GM12878 (cell line): ENCODE measurements around the gene ARHGAP27. TPM values are rescaled to one million over a fixed set of nuclear protein-coding genes. Genes with fewer than 3 reads are reported as not detected.
"Not testable (repeated sequence)": the region's sequence is repeated elsewhere in the genome, so short reads cannot be mapped to it uniquely, and the experiment has no call there.

Experiments used
- ATAC-seq: fragments of 200-7000 bp; cut with Tn5 transposase; 3 replicates; pipeline ENCODE4 v1.9.1; 2020; ENCODE audit warnings: mild to moderate bottlenecking, moderate library complexity
- BruUV-seq: library from RNA; stranded (reverse); fragments of 400-500 nt; replicated peaks from 2 replicates; lab custom pipeline; 2021; lab: Mats Ljungman, UMichigan
- CTCF ChIA-PET: fragments of 300-600 bp; sonication (Branson Sonifier 250); formaldehyde crosslinking; extraction: SDS; loops from one replicate; lab custom pipeline; 2021; ENCODE audit warnings: inconsistent platforms; lab: Yijun Ruan, JAX
- POLR2A ChIA-PET: fragments of 350-600 bp; formaldehyde crosslinking; extraction: SDS; loops from one replicate; lab custom pipeline; 2021; ENCODE audit warnings: inconsistent platforms; lab: Charles Lee
- RAD21 ChIA-PET: fragments of 300-600 bp; sonication (Branson Sonifier 250); formaldehyde crosslinking; loops from one replicate; lab custom pipeline; 2023; ENCODE audit warnings: antibody characterized with exemption; ENCODE audit not compliant: unreplicated experiment; lab: Charles Lee
- SMC1A ChIA-PET: fragments of 300-600 bp; sonication (Branson Sonifier 250); formaldehyde crosslinking; loops from one replicate; lab custom pipeline; 2023; ENCODE audit not compliant: unreplicated experiment, uncharacterized antibody; lab: Charles Lee
- DNase-seq: peaks from one replicate; pipeline ENCODE4 v3.0.0-alpha.2; 2011; ENCODE audit warnings: low read depth, low spot score
- FAIRE-seq: peaks from 3 replicates; lab custom pipeline; 2011; peaks lifted over from hg19 to GRCh38; lab: Jason Lieb, UNC
- H2AFZ ChIP-seq: 2 replicates; pipeline ENCODE4 v1.6.0; 2011; ENCODE audit warnings: low read depth, low read length, control low read depth; ENCODE audit not compliant: control insufficient read depth
- H3K27ac ChIP-seq: 2 replicates; pipeline ENCODE4 v1.5.1; 2011; ENCODE audit warnings: control low read depth; ENCODE audit not compliant: control insufficient read depth, insufficient read depth
- H3K27me3 ChIP-seq, 2 experiments: replicated peaks in 1 of 2; 2 replicates each; pipeline versions ENCODE4 v1.6.0 to v1.6.1; 2011; ENCODE audit warnings: low read length in 1 of 2; ENCODE audit not compliant: control insufficient read depth in 2 of 2, insufficient read depth in 2 of 2
- H3K36me3 ChIP-seq, 2 experiments: 2 replicates each; pipeline ENCODE4 v1.5.1; 2011; ENCODE audit warnings: low read length in 1 of 2; ENCODE audit not compliant: control insufficient read depth in 2 of 2, insufficient read depth in 2 of 2
- H3K4me1 ChIP-seq: 2 replicates; pipeline ENCODE4 v1.6.1; 2011; ENCODE audit warnings: mild to moderate bottlenecking, low read length, moderate library complexity, mixed read lengths; ENCODE audit not compliant: control insufficient read depth, insufficient read depth
- H3K4me2 ChIP-seq: 2 replicates; pipeline ENCODE4 v1.6.0; 2011; ENCODE audit warnings: control low read depth; ENCODE audit not compliant: control insufficient read depth, insufficient read depth
- H3K4me3 ChIP-seq: fragments of 200-600 bp; sonication (generic); 2 replicates; pipeline ENCODE4 v1.5.1; 2016
- H3K79me2 ChIP-seq: 2 replicates; pipeline ENCODE4 v1.6.0; 2011; ENCODE audit warnings: low read length; ENCODE audit not compliant: control insufficient read depth, insufficient read depth
- H3K9ac ChIP-seq: 2 replicates; pipeline ENCODE4 v1.8.0; 2011; ENCODE audit warnings: low read length, control low read depth, mixed read lengths; ENCODE audit not compliant: control insufficient read depth, insufficient read depth
- H3K9me3 ChIP-seq: replicated peaks from 3 replicates; pipeline ENCODE4 v1.5.1; 2011; ENCODE audit warnings: mild to moderate bottlenecking, low read length; ENCODE audit not compliant: control insufficient read depth, insufficient read depth
- H4K20me1 ChIP-seq: 2 replicates; pipeline ENCODE4 v1.6.0; 2011; ENCODE audit not compliant: control insufficient read depth, insufficient read depth
- WGBS: methylation state at CpG from one replicate; pipeline ENCODE4 v1.1.6; 2016; ENCODE audit warnings: low lambda C conversion rate; ENCODE audit not compliant: insufficient replicate concordance, insufficient coverage; ENCODE audit errors: missing lambda C conversion rate; 5-methylcytosine and 5-hydroxymethylcytosine counted together
- in situ Hi-C: fragments of 300-500 bp; cut with MboI; formaldehyde crosslinking; loops from 9 replicates; pipeline ENCODE4 v1.14.3; 2018; ENCODE audit warnings: mixed read lengths
- intact Hi-C: fragments of 100-400 bp; cut with micrococcal nuclease; formaldehyde crosslinking; loops from one replicate; pipeline ENCODE4 v1.14.2; 2022; ENCODE audit not compliant: unreplicated experiment
- polyA plus RNA-seq, 11 experiments: library from polyadenylated mRNA; depleted of rRNA in 4 of 11; unstranded in 6 of 11; stranded (reverse) in 5 of 11; fragments of >200 nt; fragmentation: Nextera tagmentation in 4 of 11; fragmentation: Illumina TruSeq in 1 of 11; extraction: Ambion mirVana in 4 of 11; extraction: Trizol in 1 of 11; gene quantifications; 1 replicate in 1 of 11; 2 replicates in 10 of 11; pipeline versions ENCODE4 v1.2.1 to v1.2.3, GENCODE V29; 2011 to 2016; ENCODE audit warnings: inconsistent platforms in 2 of 11, missing spikeins in 2 of 11, low read depth in 1 of 11
- total RNA-seq, 4 experiments: library from RNA; depleted of rRNA in 3 of 4; stranded (reverse); fragments of >200 nt in 3 of 4; fragmentation: Illumina TruSeq in 1 of 4; extraction: Trizol in 1 of 4; gene quantifications; 2 replicates each; pipeline versions ENCODE4 v1.2.1 to v1.2.3, GENCODE V29; 2013 to 2021

The ARHGAP27 gene
- total and polyA plus RNA-seq, 10 of the 15 experiments (the other 5 are each of a cell fraction or from before 2014, with no cell fraction given) = 0.64 to 45.7 (median 17.7) TPM

DNA sequence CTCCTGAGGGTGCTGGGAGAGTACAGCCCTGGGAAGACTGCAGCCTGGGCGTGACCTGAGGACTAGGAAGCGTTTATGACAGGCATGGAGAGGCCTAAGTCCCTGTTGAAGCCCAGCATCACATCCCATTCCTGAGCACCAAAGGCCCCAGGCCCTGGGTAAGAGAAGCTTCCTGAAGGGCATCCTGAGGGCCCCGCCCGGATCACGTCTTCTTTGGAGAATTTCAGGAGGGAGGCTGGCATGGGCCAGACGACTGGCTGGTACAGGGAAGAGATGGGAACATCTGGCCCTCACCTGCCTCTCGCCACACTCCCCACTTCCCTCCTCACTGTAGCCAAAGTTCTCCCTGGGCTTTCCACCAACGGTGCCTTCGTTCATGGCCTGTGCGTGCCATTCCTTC lies 11.6 kb upstream of the ARHGAP27 start:
- FAIRE-seq, H3K4me2 ChIP-seq, H4K20me1 ChIP-seq, RAD21 ChIA-PET, SMC1A ChIA-PET, H3K9ac ChIP-seq, in situ Hi-C loops, H3K9me3 ChIP-seq, H2AFZ ChIP-seq, H3K36me3 ChIP-seq, BruUV-seq, DNase-seq, CTCF ChIA-PET, ATAC-seq, H3K4me3 ChIP-seq, POLR2A ChIA-PET, H3K27me3 ChIP-seq, intact Hi-C loops, H3K27ac ChIP-seq, H3K79me2 ChIP-seq: not testable (repeated sequence)
- 84% methylated on average over 9 of the region's 10 CpGs for WGBS
- peaks cover 18% of the 10 kb centered on the region for H3K4me1 ChIP-seq

DNA sequence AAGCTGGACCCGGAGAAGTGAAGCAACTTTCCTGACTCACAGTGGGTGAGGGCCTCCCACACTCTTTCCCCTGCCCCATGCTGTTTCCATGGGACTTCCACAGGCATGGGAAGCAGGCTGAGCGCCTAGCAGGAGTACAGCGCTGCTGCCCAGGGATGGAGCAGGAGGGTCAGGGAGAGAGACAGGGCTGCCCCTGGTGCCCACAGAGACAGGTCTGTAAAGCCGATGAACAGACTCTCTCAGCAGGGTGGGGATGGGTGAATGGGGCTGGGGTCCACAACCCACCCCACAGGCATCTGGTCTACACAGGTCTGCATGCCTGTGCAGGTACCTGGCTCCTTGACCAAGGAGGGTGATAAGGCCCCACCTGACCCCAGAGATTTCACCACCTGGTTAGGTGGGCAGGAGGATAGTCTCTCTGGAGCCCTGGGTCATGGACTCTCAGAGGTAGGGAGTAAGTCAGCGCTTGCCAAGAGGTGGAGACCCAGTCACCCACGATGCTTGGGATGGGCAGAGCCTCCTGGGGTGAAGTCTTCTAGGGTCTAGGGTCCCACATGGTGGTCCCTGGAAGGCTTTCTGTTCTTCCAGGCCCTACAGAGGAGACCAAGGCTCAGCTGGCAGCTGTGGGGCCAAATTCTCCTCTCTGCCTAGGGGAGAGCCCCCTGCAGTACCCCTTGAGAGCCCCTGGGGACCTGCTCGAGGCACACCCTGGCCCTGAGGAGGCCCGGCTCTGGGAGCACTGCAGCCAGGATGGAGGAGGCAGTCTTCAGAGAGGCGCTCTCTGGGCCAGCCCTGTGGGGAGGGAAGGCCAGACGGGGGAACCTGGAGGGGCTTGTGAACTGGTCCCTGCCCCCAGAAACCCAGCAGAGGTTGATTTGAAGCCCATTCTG lies 10.9 kb upstream of the ARHGAP27 start:
- H3K27ac ChIP-seq, BruUV-seq, H3K27me3 ChIP-seq, H3K9me3 ChIP-seq, POLR2A ChIA-PET, H3K9ac ChIP-seq, ATAC-seq, DNase-seq, H3K36me3 ChIP-seq, RAD21 ChIA-PET, intact Hi-C loops, H3K4me3 ChIP-seq, H4K20me1 ChIP-seq, in situ Hi-C loops, CTCF ChIA-PET, SMC1A ChIA-PET, FAIRE-seq, H3K4me2 ChIP-seq, H2AFZ ChIP-seq, H3K79me2 ChIP-seq: not testable (repeated sequence)
- H3K4me1 ChIP-seq = peaks cover 18% of the 10 kb centered on the region
- 86% methylated on average over 10 of the region's 10 CpGs for WGBS
